AG09319 (cell line): Measurements from ENCODE around the gene AGGF1.
"Not testable (repeated sequence)": the region's sequence is repeated elsewhere in the genome, so short reads cannot be mapped to it uniquely, and the experiment has no call there.

Source experiments
- DNase-seq: peaks from one replicate; pipeline ENCODE4 v3.0.0-alpha.2; 2010; ENCODE audit warnings: low read depth; ENCODE audit errors: extremely low read depth
- TF ChIP-seq, protein P1 (sequence below): IDR thresholded peaks from 2 replicates; pipeline ENCODE4 v1.5.1; 2011; ENCODE audit warnings: low read depth, mild to moderate bottlenecking, inconsistent platforms, low read length, moderate library complexity

Gene AGGF1

DNA sequence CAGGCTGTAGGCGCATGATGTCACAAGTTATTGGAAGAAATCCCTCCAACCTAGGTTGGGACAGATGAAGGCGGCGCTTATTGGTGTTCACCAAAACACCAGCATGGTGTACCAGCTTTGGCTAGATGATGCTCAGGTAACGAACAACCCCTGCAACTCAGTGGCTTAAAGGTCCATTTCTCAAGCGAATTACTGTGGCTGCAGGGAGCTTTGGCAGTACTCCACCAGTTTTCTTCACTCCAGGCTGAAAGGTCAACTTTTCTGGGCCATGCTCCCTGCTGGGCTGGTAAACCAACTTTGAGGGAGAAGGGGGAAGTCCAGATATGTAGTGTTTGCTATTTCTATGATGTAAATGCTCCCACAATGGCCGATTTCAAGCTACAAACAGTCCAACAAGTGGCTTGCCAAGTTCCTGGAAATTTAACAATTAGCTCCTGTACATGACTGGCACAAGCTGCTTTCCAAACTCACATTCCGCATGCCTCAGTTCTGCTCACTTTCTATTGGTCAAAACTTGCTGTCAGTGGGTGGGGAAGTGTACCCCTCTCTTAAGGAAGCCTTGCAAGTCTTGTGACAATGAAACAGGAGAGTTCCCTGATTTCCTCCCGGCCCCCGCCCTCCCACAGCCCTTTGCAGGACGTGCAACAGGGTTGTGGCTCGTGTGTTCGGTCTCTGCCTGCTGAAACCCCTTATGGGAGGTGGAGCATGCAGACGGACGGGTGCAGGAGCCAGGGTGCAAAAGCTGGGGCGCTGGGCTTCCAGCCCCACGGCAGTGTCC is 57.5 kb downstream of the AGGF1 start:
- TF ChIP-seq, protein P1, sequence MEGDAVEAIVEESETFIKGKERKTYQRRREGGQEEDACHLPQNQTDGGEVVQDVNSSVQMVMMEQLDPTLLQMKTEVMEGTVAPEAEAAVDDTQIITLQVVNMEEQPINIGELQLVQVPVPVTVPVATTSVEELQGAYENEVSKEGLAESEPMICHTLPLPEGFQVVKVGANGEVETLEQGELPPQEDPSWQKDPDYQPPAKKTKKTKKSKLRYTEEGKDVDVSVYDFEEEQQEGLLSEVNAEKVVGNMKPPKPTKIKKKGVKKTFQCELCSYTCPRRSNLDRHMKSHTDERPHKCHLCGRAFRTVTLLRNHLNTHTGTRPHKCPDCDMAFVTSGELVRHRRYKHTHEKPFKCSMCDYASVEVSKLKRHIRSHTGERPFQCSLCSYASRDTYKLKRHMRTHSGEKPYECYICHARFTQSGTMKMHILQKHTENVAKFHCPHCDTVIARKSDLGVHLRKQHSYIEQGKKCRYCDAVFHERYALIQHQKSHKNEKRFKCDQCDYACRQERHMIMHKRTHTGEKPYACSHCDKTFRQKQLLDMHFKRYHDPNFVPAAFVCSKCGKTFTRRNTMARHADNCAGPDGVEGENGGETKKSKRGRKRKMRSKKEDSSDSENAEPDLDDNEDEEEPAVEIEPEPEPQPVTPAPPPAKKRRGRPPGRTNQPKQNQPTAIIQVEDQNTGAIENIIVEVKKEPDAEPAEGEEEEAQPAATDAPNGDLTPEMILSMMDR: no peak
- no peak for DNase-seq

DNA sequence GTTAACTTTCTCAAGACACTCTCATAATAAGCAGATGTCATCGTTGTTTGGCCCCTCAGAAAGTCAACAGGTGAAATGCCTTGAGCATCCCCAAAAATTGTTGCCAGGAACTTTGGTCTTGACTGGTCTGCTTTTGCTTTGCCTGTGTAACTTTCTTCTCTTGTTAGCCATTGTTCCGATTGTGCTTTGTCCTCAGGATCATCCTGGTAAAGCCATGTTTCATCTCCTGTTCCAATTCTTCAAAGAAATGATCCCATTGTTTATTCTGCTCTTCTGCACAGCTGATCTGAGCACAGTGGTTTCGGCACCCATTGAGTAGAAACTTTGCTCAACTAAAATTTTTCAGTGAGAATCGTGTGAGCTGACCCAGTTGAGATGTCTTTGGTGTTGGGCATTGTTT is 65.0 kb downstream of the AGGF1 start:
- TF ChIP-seq, protein P1: no peak
- no peak for DNase-seq

DNA sequence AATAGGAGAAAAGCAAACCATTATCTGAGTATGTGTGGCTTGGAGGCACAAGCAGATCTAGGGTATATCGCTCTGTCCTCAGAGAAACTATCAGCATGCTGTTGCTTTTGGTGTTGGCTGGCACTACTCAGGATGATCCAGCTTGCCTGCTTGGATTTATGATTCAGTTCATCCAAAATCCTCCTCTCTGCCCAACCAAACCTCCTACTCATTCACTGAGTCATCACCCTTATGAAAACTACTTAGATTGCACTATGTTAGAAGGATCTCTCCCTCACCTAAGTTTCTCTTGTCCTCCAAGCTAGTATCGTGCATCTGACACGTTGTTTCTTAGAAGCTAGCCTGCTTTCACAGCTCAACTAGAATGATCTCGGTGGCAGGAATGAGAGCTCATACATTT is 71.1 kb downstream of the AGGF1 start:
- TF ChIP-seq, protein P1: no peak
- DNase-seq: no peak

DNA sequence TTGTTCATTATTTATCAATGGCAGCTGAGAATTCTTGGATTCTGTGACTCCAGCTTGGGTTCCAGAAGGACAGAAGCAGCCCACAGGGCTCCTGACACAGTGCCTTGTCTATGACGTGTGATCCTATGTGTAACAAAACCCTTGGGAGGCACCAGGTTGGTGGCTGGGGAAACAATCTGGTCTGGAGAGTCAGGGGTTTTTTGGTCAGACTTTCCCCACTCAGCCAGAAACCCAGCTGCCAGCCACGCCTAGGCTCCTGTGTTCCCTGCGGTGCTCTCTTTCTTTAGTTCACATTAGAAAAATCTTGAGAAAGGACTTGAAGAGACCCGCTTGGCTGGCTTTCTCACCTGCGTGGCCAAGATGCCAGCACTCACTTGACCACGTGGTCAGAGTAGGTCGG is 72.3 kb downstream of the AGGF1 start:
- DNase-seq: no peak

DNA sequence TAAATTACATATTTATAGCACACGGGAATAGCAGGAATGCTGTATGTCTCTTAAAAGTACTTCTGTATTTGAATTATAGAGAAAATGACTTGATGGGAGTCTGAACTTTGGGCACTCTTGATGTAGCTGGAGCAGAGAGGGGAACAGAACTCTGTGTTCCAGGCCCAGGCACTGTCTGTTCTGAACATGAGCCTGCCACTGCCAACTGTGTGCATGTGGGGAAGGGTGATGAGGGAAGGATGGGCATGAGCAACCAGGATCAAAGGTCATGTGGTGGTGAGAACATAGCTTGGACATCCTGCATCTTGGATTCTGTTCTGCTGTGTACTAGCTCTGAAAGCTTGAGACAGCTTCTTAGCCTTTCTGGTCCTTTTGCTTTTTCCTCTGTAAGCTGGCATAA is 73.3 kb downstream of the AGGF1 start:
- DNase-seq: no peak
- TF ChIP-seq, protein P1: no peak

More for the DNA sequence above, 72.3 kb downstream of the AGGF1 start:
- TF ChIP-seq, protein P1: no peak

DNA sequence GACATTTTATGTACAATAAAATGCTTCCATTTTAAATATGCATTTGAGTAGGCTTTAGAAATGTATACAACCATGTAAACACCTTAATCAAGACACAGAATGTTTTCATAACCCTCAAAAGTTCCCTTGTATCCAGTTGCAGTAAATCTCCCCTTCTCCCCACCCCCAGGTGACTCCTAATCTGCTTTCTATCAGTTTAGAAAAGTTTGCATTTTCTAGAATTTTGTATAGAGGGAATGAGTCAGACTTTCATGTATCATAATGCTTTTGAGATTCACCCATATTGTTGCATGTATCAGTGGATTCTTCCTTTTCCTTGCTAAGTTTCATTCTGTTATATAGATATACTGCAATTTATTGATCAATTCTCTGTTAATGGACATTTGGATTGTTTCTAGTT is 74.6 kb downstream of the AGGF1 start:
- TF ChIP-seq, protein P1: no peak
- no peak for DNase-seq

DNA sequence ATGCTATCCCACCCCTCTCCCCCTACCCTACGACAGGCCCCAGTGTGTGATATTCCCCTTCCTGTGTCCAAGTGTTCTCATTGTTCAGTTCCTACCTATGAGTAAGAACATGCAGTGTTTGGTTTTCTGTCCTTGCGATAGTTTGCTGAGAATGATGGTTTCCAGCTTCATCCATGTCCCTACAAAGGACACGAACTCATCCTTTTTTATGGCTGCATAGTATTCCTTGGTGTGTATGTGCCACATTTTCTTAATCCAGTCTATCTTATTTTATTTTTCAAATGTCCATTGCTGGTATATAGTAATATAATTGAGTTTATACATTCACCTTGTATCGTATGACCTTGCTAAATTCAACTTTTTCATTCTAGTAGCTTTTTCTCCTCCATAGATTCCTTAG is 76.8 kb downstream of the AGGF1 start:
- not testable (repeated sequence) for DNase-seq
